H54 (cell line): Measurements from ENCODE around the gene ETV4.

Experiments used
- DNase-seq: peaks from one replicate; pipeline ENCODE4 v3.0.0; 2011; ENCODE audit warnings: low spot score, mixed read lengths; ENCODE audit not compliant: insufficient read length
- FAIRE-seq: peaks from 3 replicates; lab custom pipeline; 2011; peaks lifted over from hg19 to GRCh38; lab: Jason Lieb, UNC
- POLR2A ChIP-seq: IDR thresholded peaks from 2 replicates; pipeline ENCODE4 v1.6.1; 2011; ENCODE audit warnings: low read depth, mild to moderate bottlenecking, low read length

ETV4 gene

GRCh38 chr17:43482103-43483012 lies 63.8 kb downstream of the ETV4 start:
- TF ChIP-seq POLR2A: no peak
- FAIRE-seq: no peak

GRCh38 chr17:43479948-43480347 lies 66.2 kb downstream of the ETV4 start:
- DNase-seq (no peak), FAIRE-seq (no peak)
- TF ChIP-seq POLR2A: no peak

More at GRCh38 chr17:43482103-43483012, 63.8 kb downstream of the ETV4 start:
- no peak for DNase-seq
